ENCODE measurements around the gene EIF2B2.

EIF2B2 gene

DNA sequence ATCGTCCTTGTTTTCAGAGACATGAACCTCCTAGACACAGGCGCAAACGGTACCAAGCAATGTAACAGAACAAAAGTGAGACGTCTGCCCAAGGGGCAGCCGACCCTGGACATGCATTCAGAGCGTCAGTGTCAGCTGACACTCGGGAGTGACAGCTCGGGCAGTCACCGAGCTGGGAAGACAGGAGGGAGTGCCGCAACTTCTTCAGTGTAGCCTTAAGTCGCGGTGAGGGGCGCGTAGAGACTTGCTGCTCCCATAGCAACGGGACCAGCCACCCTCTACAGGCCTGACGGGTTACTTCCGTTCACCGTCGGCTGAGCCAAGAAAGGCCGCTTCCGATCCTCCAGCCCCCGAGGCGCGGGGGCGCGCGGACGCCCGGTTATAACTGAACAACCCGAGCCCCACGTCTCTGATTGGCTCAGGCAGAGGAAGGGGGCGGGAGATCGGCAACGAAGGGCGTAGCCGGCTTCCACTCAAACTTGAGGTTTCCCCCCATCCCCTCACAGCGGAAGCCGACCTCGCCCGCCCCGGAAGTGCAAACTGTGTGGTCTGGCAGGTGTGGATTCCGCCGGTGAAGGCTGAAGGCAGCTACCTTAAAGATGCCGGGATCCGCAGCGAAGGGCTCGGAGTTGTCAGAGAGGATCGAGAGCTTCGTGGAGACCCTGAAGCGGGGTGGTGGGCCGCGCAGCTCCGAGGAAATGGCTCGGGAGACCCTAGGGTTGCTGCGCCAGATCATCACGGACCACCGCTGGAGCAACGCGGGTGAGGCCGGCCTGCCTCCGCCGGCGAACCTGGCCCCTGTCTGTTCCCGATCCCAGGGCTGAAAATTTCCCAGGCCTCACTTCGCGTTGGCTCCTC lies at the start of gene EIF2B2:
TSS of gene EIF2B2 (plus strand) at position 530 of the 858 bp plus-strand sequence. CDS start at position 600, 70 bp downstream.
- DNase-seq (ENCODE audit: low read depth): peak; percentile 91

GRCh38 chr14:74953686-74954085 lies 49.0 kb upstream of the EIF2B2 start:
- no peak for DNase-seq (ENCODE audit: low read depth)

DNA sequence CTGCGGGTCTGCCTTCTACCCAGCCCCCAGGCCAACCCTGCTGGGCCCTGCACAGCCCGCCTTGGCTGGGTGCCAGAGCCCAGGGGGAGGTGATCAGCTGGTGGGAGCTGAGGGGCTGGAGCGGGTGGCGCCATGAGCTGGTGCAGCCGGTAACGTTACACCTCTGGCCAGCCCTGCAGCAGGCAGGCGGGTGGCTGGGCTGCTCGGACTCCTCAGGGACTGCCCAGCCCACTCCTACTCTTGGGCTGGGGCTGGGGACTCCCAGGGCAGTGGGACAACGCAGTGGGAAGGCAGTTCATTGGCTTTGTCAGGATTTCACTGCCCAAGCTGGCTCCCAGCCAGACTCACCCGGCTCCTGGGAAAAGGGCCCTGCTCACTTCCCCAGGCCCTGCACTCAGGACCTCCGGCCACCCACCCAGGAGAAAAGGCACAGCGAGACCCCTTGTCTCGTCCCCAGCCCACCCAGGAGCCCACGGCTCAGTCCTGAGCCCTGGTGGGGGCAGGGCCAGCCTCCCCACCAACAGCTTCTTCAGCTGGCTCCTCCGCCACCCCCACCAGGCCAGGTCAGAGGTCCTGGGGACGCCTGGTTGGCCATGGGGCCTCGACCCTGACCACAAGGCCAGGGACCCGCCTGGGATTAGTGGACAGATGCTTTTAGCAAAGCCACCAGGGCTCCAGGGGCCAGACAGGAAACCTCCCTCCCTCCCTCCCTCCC lies 48.3 kb upstream of the EIF2B2 start:
- DNase-seq (ENCODE audit: low read depth): no peak

- no peak for DNase-seq (ENCODE audit: low read depth)
These were observed 47.8 kb upstream of the EIF2B2 start for GRCh38 chr14:74954947-74955228.

DNA sequence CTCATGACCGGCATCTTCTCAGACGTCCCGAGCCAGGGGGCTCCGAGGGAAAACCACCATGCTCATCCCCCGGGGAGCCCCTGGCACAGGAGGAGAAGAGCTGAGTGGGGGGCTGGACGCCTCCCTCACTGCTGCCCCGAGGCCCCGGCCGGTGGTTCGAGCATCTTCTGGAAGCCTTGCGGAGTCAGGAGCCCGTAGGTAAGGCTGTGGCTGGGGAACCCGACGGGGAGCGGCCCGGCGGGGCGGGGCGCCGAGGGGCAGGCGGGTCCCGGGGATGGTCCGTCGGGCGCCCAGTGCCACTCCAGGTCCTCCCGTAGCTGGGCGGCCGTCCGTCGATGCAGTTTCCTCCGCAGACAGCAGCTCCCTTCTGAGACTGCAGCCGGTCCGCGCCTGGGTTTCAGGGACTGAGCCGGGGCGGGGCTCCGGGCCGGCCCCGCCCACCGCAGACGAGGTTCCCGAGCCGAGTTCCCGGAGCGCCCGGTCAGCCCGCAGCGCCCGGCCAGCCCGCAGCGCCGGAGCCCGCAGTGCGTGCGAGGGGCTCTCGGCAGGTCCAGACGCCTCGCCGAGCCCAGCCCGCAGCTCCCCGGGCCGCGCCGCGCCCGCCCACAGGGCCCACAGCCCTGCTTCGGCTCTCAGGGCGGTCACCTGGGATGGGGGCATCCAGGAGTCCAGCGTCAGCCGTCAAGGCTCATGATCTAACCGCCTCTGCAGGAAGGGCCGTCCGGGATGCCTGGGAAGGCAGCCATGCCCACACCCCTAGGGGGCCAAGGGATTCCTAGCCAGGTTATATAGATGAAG lies 47.3 kb upstream of the EIF2B2 start, which contains the start of gene PGF:
TSS of gene PGF (minus strand) at position 369 of the 798 bp plus-strand sequence. CDS start at position 14, 355 bp downstream.
- DNase-seq (ENCODE audit: low read depth): no peak

GRCh38 chr14:74956027-74956279 lies 46.8 kb upstream of the EIF2B2 start:
- DNase-seq (ENCODE audit: low read depth): no peak

DNA sequence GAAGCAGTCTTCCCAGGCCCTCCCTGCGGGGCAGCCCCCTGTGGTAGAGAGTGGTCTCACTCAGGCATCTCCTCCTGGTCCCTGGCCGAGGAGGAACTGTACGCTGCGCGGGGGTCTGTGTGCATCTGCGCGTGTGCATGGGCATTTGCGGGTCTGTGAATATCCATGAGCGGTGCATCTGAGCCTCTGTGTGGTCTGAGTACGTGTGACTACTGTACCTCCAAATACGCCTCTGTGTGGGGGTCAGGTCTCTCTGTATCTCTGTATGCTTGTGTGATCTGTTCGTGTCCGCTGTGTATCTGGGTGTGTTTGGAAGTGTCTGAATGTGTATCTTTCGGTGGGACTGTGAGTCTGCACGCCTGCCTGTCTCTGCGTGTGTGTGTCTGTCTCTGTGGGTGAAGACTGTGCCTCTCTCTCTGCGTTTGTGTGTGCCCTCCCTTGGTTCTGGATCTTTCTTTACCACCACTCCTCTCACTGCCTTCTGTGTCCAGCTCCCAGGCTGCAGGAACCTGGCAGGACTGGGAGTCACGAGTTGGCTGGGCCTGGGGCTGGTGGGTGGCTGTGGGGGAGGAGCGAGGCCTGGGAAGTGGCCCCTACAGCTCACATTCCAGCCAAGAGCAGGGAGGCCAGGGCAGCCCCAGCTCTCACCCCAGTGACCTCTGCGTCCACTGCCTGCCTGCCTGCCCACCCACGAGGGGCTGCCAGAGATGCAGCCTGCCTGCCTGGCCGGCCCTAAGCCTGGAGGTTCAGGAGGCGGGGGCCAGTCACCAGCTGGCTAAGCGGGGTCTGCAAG lies 46.2 kb upstream of the EIF2B2 start:
- DNase-seq (ENCODE audit: low read depth): no peak

DNA sequence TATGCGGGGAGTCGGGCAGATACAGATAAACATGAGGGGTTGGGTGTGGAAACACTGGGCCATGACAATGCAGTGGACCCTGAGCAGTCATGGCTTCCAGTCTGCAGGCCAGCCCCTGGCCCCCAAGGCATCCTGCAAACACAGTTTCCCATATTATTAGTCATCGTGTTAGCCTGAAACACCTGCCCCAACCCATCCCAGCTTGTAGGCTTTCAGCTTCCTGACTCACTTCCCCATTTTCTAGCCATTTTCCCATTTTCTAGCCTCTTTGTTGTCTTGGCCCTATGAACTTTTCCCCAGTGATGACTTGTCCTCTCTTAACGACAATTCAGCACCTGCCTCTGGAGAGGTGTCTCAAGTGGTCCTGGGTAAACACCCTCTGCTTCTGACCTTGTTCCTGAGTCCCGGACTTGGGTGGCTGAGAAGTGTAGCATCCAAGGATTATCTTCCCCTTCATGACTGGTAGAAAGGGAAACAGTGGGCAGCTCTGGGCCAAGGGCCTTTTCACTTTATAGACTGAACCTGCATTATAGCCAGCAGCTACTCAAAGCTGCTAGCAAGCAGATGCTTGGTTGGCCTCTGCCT lies 43.0 kb upstream of the EIF2B2 start:
- no peak for DNase-seq (ENCODE audit: low read depth)

DNA sequence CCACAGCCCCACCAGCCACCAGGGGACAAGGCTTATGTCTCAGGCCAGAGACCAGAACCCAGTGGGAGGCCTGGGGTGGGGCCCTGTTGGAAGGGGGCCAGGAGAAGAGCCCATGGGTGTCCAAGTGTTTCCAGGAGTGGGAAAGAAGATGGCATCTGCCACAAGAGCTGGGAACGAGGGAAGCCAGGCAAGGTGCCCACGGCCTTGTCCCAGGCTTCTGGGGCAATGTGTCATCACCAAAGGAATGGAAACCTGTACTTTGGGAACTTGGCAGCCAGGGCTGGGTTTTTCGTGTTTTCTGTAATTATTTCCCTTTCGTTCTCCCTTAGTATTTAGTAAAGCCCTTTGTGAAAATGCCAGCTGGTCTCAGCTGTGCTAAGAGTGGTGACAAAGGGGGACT lies 42.0 kb upstream of the EIF2B2 start:
- DNase-seq (ENCODE audit: low read depth): no peak

DNA sequence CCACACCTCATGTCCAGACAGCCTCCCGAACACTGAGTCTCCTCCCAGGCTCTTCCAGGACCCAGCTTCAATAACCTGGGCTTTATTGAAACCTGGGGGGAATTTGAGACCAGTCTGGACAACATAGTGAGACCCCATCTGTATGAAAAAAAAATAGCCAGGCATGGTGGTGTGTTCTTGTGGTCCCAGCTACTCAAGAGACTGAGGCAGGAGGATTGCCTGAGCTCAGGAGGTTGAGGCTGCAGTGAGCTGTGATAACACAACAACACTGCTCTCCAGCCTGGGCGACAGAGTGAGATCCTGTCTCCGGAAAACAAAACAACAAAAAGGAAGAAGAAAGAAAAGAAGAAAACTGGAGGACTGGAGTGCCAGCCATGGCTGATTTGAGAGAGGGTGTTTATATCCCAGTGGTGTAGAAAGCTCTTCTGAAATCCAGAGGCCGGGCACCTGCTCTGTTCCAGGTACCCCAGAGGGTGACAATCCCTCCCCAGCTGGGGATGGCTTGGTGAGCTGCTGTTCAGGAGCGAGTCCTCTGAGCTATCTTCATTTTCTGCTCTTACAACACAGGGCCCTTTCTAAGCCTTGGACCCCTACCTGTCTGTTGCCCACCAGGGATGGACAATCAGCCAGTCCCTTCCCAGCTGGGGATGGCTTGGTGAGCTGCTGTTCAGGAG lies 41.3 kb upstream of the EIF2B2 start:
- no peak for DNase-seq (ENCODE audit: low read depth)

DNA sequence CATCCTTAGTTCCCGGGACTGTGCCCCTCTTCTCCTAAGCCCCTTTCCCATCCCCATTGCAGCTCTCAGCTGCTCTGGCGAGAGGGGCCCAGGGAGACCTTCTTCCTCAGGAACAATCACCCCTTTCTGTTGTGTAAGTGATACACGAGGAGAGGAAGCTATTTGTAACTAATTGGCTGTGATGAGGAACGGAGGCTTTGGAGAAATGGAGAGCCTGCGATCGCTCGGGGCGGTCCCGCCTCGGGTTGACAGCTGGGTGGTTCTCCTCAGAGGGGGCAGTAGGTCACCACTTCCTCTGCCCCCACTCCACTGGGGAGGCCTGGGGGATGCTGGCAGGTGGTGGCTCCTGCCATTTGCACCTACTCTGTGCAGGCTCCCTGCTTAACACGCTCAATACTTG lies 40.7 kb upstream of the EIF2B2 start:
- no peak for DNase-seq (ENCODE audit: low read depth)

DNA sequence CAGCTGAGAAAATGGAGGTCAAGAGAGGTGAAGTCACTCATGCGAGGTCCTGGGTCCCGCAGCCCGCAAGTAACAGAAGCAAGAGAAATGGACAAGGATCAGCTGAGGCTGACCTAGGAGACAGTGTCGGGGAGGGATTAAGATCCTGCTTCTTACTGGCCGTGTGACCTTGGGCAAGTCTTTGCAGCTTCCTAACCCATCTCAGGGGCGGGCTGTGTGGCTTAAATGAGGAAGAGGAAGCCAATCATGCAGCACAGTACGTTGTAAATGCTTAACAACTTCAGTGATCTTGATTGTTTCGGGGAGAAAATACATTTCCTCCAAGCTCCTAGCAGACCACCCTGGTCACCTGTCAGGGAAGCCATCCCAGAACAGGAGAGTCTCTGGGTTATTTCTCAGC lies 40.2 kb upstream of the EIF2B2 start:
- DNase-seq (ENCODE audit: low read depth): no peak

DNA sequence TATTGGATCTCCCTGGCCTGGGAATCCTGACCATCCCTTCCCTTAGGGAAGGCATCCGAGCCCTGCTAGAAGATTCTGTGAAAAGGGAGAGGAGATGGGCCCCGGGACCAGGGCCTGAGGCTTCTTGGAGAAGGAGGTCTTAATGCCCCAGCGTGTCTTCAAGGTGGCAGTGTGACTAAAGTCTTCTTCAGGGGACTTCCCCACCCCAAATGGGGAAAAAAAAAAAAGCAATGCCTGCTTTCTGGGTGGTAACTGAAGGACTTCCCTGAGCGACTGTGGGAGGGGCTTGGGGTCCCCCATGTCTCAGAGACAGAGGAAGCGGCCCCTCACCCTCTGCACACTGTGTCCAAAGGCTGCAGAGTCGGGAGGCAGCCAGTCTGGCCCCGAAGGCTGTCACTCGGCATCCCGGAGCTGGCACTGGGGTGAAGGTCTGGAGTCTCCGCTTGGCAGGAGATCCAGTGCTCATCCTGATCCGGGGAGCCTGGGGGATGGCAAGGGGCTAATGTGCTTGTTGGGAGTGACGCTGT lies 39.5 kb upstream of the EIF2B2 start:
- no peak for DNase-seq (ENCODE audit: low read depth)

DNA sequence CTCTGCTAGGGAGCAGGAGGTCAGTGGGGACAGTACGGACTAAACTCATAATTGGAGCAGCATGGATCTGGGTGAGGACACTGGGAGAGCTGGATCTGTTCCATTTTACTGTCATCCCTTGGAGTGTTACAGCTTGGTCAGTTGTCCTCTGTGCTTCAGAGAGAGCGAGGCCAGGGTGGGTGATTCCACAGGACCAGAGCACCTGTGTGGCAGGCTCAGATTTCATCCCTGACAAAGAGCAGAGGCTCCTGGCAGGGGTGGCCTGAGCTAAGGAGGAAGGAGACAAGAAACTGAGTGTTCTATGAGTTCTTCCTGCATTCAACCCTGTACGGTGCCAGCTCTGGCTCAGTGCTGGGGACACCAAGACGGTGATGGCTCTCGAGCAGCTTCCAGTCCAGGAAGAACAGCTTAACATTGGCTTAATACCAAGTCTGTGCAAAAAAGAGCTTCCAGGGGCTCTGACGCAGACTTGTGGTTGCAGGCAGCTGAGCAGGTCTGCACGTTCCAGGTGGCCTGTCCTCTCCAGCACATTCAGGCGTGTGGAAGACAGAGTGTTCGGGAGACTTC lies 38.9 kb upstream of the EIF2B2 start:
- no peak for DNase-seq (ENCODE audit: low read depth)

GRCh38 chr14:74964787-74965485 lies 37.8 kb upstream of the EIF2B2 start:
- DNase-seq (ENCODE audit: low read depth): peak; percentile 29

GRCh38 chr14:74965486-74966153 lies 37.1 kb upstream of the EIF2B2 start:
- DNase-seq (ENCODE audit: low read depth): peak; percentile 30

- DNase-seq (ENCODE audit: low read depth): no peak
These were observed 33.9 kb upstream of the EIF2B2 start for GRCh38 chr14:74968811-74969210.

GRCh38 chr14:74973003-74973653 lies 29.6 kb upstream of the EIF2B2 start:
- DNase-seq (ENCODE audit: low read depth): no peak

DNA sequence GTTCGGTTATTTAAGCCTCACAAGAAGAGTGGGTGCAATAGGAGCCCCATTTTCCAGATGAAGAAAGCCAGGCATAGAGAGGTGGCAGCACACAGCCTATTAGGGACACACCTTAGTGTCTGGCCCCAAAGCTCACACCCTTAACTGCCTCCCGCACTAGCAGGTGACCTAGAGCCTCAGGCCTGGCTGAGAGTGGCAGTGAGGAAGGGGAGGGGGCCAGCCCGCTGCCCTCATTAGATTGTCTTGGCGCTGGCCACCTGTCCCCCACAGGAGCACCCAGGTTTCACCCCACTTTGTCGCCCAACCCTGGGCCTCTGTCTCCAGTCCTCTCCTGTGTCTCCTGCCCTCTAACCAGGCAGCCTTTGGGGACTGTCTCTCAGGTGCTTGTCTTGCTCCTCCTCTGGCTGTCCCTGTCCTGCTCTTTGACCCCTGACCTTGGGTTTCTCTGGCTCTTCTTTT lies 28.8 kb upstream of the EIF2B2 start:
- no peak for DNase-seq (ENCODE audit: low read depth)
